HG02852 (cell line): ENCODE measurements around the gene GRIN2C.
"Not testable (repeated sequence)": the region's sequence is repeated elsewhere in the genome, so short reads cannot be mapped to it uniquely, and the experiment has no call there.

Experiments used
- ATAC-seq: cut with Tn5 transposase; IDR thresholded peaks from one replicate; pipeline ENCODE4 v1.9.1; 2021; ENCODE audit warnings: mild to moderate bottlenecking, moderate library complexity; ENCODE audit not compliant: unreplicated experiment

The GRIN2C gene

GRCh38 chr17:74859459-74860228 lies at the start of gene GRIN2C:
TSS of gene GRIN2C (minus strand) at chr17:74859885. CDS start at chr17:74855092, 4,793 bp downstream.
- no peak for ATAC-seq

GRCh38 chr17:74909097-74909496 lies 49.4 kb upstream of the GRIN2C start:
- ATAC-seq = not testable (repeated sequence)

GRCh38 chr17:74907012-74907411 lies 47.3 kb upstream of the GRIN2C start:
- ATAC-seq = no peak

GRCh38 chr17:74906214-74906793 lies 46.6 kb upstream of the GRIN2C start:
- not testable (repeated sequence) for ATAC-seq

GRCh38 chr17:74904687-74905409 lies 45.2 kb upstream of the GRIN2C start:
- ATAC-seq = no peak

- ATAC-seq = no peak
These were observed 44.0 kb upstream of the GRIN2C start for GRCh38 chr17:74903671-74904070.

- no peak for ATAC-seq
These were observed 43.3 kb upstream of the GRIN2C start for GRCh38 chr17:74903034-74903433.

- ATAC-seq = no peak
These were observed 41.9 kb upstream of the GRIN2C start for GRCh38 chr17:74901353-74902135.

GRCh38 chr17:74900208-74900607 lies 40.5 kb upstream of the GRIN2C start:
- no peak for ATAC-seq

GRCh38 chr17:74898376-74898946 lies 38.8 kb upstream of the GRIN2C start:
- no peak for ATAC-seq

GRCh38 chr17:74893936-74894671 lies 34.4 kb upstream of the GRIN2C start:
- no peak for ATAC-seq

GRCh38 chr17:74892974-74893911 lies 33.6 kb upstream of the GRIN2C start, which contains the start of gene FADS6:
TSS of gene FADS6 (minus strand) at chr17:74893633. CDS start at chr17:74893595, 38 bp downstream.
- no peak for ATAC-seq

- no peak for ATAC-seq
These were observed 32.5 kb upstream of the GRIN2C start for GRCh38 chr17:74892013-74892841.

- no peak for ATAC-seq
These were observed 30.9 kb upstream of the GRIN2C start for GRCh38 chr17:74890554-74890953.

- ATAC-seq = no peak
These were observed 28.8 kb upstream of the GRIN2C start for GRCh38 chr17:74888469-74888868.

GRCh38 chr17:74883241-74883745 lies 23.6 kb upstream of the GRIN2C start:
- ATAC-seq = no peak

- ATAC-seq = no peak
These were observed 23.0 kb upstream of the GRIN2C start for GRCh38 chr17:74882517-74883240.
